Measurements from ENCODE around the gene FKBP5. TPM values are rescaled to one million over a fixed set of nuclear protein-coding genes. Genes with fewer than 3 reads are reported as not detected.
A peak's percentile ranks its signal among the peaks of the same experiment; 100 is the strongest.

FKBP5 gene
- total and polyA plus RNA-seq, 2 of the 4 experiments (the other 2 are of a cell fraction), result 6.8 to 7.0 TPM

DNA sequence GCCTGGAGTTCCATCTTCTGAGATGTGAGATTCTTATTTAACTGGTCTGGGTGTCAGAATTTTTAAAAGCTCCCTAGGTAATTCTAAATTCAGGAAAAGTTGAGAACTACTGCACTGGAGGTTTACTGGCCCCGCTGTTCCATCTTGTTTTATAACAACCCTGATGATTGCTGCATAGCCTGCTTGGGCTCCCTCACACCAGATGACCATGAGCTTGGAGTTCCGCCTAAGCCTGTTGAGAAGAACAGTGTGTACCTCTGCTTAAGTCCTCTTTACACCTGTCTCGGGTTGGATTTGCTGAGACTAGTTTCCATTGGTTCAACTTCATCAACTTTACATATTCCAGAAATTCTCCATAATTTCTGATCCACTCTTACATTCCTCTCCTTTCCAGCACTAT, 77.9 kb downstream of the FKBP5 start:
- Histone ChIP-seq H3K9me1 (ENCODE audit: insufficient read depth, low read length) (peaks cover 3% of the 10 kb centered on the region; the same call in 1 of the 2 replicates), H3K9ac (ENCODE audit: low read depth, low read length) (no peak overlapping the region), H2AFZ (replicated peaks; ENCODE audit: low read length, poor library complexity) (no peak overlapping the region), H4K8ac (ENCODE audit: low read depth in 2 of 2, low read length in 2 of 2) (no peak overlapping the region), H2BK20ac (ENCODE audit: low read depth, low read length) (no peak overlapping the region), H3K4me2 (ENCODE audit: low read depth, low read length) (no peak overlapping the region), H4K20me1 (ENCODE audit: insufficient read depth, low read length) (no peaks in the 10 kb centered on the region), H2AK5ac (ENCODE audit: low read depth, low read length) (peak overlapping the region; percentile 21; the same call in 1 of the 2 replicates), H3K56ac (ENCODE audit: extremely low read depth, insufficient read depth, low read length) (no peak overlapping the region), H2BK120ac (ENCODE audit: low read depth, low read length) (no peak overlapping the region), H3K4me1 (ENCODE audit: control insufficient read depth, insufficient read depth, low read length) (peaks cover 3% of the 10 kb centered on the region; the same call in 1 of the 2 replicates), H4K5ac (ENCODE audit: low read depth, low read length) (no peak overlapping the region), H3K14ac (replicated peaks; ENCODE audit: low read depth, low read length) (no peak overlapping the region), H3K4me3 (ENCODE audit: insufficient read depth, low read depth, low read length) (no peak overlapping the region), H3K23ac (ENCODE audit: low read depth, low read length) (no peak overlapping the region), H3K18ac (ENCODE audit: low read depth, low read length) (no peak overlapping the region), H2BK15ac (ENCODE audit: low read depth, low read length) (no peak overlapping the region; the same call in 2 of the 3 replicates), H3K36me3 (ENCODE audit: control insufficient read depth, insufficient read depth, low read length) (no peaks in the 10 kb centered on the region), H4K91ac (ENCODE audit: insufficient read depth, low read depth, low read length) (no peak overlapping the region), H3K79me1 (ENCODE audit: low read depth in 1 of 2, low read length in 2 of 2) (no peaks in the 10 kb centered on the region), H2BK5ac (ENCODE audit: low read depth, low read length, poor library complexity, severe bottlenecking) (no peak overlapping the region), H3K27me3 (ENCODE audit: control insufficient read depth, insufficient read depth, low read length) (no peaks in the 10 kb centered on the region), H3K27ac (ENCODE audit: insufficient read depth, low read length) (no peak overlapping the region), H3K4ac (ENCODE audit: low read depth, low read length) (no peak overlapping the region), H2AK9ac (replicated peaks; ENCODE audit: low read depth, low read length, poor library complexity) (no peak overlapping the region), H3K9me3 (ENCODE audit: control insufficient read depth, insufficient read depth, low read length) (no peaks in the 10 kb centered on the region)
- POLR2A ChIA-PET (ENCODE audit: unreplicated experiment), result no interaction called here
- intact Hi-C loops (cut with micrococcal nuclease), result no loop called here
- in situ Hi-C loops (cut with MboI; ENCODE audit: low sequenced_read_pairs), result no loop called here
- CTCF ChIA-PET, result no interaction called here
- no peak for ATAC-seq (ENCODE audit: low read depth)
- dilution Hi-C loops (cut with HindIII; ENCODE audit: low sequenced_read_pairs, unreplicated experiment), result no loop called here
- TF ChIP-seq SMC3 (IDR thresholded peaks at IDR 0.05; ENCODE audit: low read depth, low read length), result no peak
- TF ChIP-seq, protein P1, sequence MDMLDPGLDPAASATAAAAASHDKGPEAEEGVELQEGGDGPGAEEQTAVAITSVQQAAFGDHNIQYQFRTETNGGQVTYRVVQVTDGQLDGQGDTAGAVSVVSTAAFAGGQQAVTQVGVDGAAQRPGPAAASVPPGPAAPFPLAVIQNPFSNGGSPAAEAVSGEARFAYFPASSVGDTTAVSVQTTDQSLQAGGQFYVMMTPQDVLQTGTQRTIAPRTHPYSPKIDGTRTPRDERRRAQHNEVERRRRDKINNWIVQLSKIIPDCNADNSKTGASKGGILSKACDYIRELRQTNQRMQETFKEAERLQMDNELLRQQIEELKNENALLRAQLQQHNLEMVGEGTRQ (IDR thresholded peaks at IDR 0.05; ENCODE audit: low read depth, low read length), result no peak
- no peak for TF ChIP-seq FOS (IDR thresholded peaks at IDR 0.05; ENCODE audit: low read depth, low read length)
- TF ChIP-seq MXI1 (IDR thresholded peaks at IDR 0.05; ENCODE audit: borderline replicate concordance, low read depth, low read length), result no peak
- no peak for TF ChIP-seq MAFK (IDR thresholded peaks at IDR 0.05; ENCODE audit: low read depth, low read length)
- no peak for TF ChIP-seq MAZ (IDR thresholded peaks at IDR 0.05; ENCODE audit: borderline replicate concordance, low read depth, low read length)
- TF ChIP-seq CHD1 (IDR thresholded peaks at IDR 0.05; ENCODE audit: low read depth, low read length), result no peak
- no peak for TF ChIP-seq CEBPB (IDR thresholded peaks at IDR 0.05; ENCODE audit: low read depth, low read length)
- TF ChIP-seq NFE2L2 (IDR thresholded peaks at IDR 0.05; ENCODE audit: low read depth, low read length), result no peak
- TF ChIP-seq RFX5 (IDR thresholded peaks at IDR 0.05; ENCODE audit: low read depth, low read length), result no peak
- no peak for TF ChIP-seq BHLHE40 (IDR thresholded peaks at IDR 0.05; ENCODE audit: low read depth, low read length)
- TF ChIP-seq RCOR1 (IDR thresholded peaks at IDR 0.05; ENCODE audit: insufficient replicate concordance, low read length), result no peak
- no peak for TF ChIP-seq RAD21 (IDR thresholded peaks at IDR 0.05; ENCODE audit: low read length)
- TF ChIP-seq, protein P2, sequence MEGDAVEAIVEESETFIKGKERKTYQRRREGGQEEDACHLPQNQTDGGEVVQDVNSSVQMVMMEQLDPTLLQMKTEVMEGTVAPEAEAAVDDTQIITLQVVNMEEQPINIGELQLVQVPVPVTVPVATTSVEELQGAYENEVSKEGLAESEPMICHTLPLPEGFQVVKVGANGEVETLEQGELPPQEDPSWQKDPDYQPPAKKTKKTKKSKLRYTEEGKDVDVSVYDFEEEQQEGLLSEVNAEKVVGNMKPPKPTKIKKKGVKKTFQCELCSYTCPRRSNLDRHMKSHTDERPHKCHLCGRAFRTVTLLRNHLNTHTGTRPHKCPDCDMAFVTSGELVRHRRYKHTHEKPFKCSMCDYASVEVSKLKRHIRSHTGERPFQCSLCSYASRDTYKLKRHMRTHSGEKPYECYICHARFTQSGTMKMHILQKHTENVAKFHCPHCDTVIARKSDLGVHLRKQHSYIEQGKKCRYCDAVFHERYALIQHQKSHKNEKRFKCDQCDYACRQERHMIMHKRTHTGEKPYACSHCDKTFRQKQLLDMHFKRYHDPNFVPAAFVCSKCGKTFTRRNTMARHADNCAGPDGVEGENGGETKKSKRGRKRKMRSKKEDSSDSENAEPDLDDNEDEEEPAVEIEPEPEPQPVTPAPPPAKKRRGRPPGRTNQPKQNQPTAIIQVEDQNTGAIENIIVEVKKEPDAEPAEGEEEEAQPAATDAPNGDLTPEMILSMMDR (conservative IDR thresholded peaks at IDR 0.05; ENCODE audit: low read depth, low read length), result no peak
- no peak for TF ChIP-seq POLR2A (IDR thresholded peaks at IDR 0.05; ENCODE audit: low read depth, low read length)
- 96% methylated on average over 3 of the region's 3 CpGs; no CpG with 5 or more reads in 1 of the 2 experiments for WGBS, 2 experiments (ENCODE audit: extremely low coverage in 2 of 2, insufficient read length in 1 of 2)
- BruUV-seq (replicated peaks), result no TSS peak
- no peak for DNase-seq
